HL-60 (cell line): ENCODE measurements around the gene ROR2.

ENCODE experiments used
- DNase-seq, 2 experiments: peaks; one replicate each; pipeline ENCODE4 v3.0.0-alpha.2; 2010 to 2020; ENCODE audit warnings: low read depth in 1 of 2, low spot score in 1 of 2
- H3K27ac ChIP-seq: fragments of 250-450 bp; sonication (Bioruptor Pico); replicated peaks from 2 replicates; pipeline ENCODE4 v1.5.1; 2020; ENCODE audit warnings: mild to moderate bottlenecking, moderate library complexity
- H3K27me3 ChIP-seq: fragments of 250-450 bp; sonication (Bioruptor Pico); 2 replicates; pipeline ENCODE4 v1.5.1; 2021; ENCODE audit warnings: mild to moderate bottlenecking, moderate library complexity; ENCODE audit not compliant: insufficient read depth, poor library complexity, severe bottlenecking
- H3K4me3 ChIP-seq: replicated peaks from 2 replicates; pipeline ENCODE4 v1.5.1; 2011; ENCODE audit warnings: mild to moderate bottlenecking, control low read depth, low read length; ENCODE audit not compliant: insufficient read depth
- CTCF ChIP-seq: IDR thresholded peaks from one replicate; pipeline ENCODE4 v1.5.1; 2011; ENCODE audit warnings: low read length, control low read depth, inconsistent platforms; ENCODE audit not compliant: insufficient read depth
- GABPA ChIP-seq: IDR thresholded peaks from 2 replicates; pipeline ENCODE4 v1.6.1; 2012; ENCODE audit warnings: low read depth
- POLR2AphosphoS5 ChIP-seq: IDR thresholded peaks from 2 replicates; pipeline ENCODE4 v1.6.1; 2012; ENCODE audit warnings: low read depth
- REST ChIP-seq: IDR thresholded peaks from 2 replicates; pipeline ENCODE4 v1.6.1; 2012; ENCODE audit warnings: low read depth; ENCODE audit not compliant: insufficient replicate concordance
- SPI1 ChIP-seq: IDR thresholded peaks from 2 replicates; pipeline ENCODE4 v1.6.1; 2012; ENCODE audit warnings: low read depth, mild to moderate bottlenecking, borderline replicate concordance

Gene ROR2

GRCh38 chr9:91972076-91972626 lies 22.1 kb upstream of the ROR2 start:
- H3K4me3 ChIP-seq: no peak overlapping the region
- H3K27ac ChIP-seq: no peak overlapping the region
- H3K27me3 ChIP-seq: no peaks in the 10 kb centered on the region
- DNase-seq: no peak
- no peak for TF ChIP-seq POLR2AphosphoS5
- TF ChIP-seq REST: no peak
- no peak for TF ChIP-seq CTCF
- no peak for TF ChIP-seq GABPA
- TF ChIP-seq SPI1: no peak

GRCh38 chr9:91967259-91967658 lies 17.2 kb upstream of the ROR2 start:
- DNase-seq: no peak
- H3K27ac ChIP-seq: no peak overlapping the region
- no peaks in the 10 kb centered on the region for H3K27me3 ChIP-seq
- H3K4me3 ChIP-seq: no peak overlapping the region
- no peak for TF ChIP-seq GABPA
- TF ChIP-seq POLR2AphosphoS5: no peak
- no peak for TF ChIP-seq SPI1
- no peak for TF ChIP-seq REST
- no peak for TF ChIP-seq CTCF

DNA sequence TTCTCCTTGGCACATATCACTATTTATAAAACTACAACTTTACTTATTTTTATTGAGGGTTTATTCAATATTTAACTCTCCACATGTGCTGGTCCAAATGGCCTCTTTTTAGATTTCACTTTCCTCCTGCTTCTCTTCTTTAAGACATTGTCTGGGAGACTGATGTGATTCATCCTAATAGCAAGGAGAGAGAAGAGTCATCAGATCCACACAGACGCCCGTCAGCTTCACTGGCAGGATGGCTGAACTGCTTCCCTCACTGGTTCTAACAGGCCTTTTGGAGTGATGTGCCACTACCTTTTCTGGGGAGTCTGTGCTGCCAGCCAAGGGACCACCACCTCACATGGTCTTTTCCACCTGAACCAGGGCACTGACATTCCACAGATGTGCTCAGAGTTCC lies 16.5 kb upstream of the ROR2 start:
- no peaks in the 10 kb centered on the region for H3K27me3 ChIP-seq
- no peak for DNase-seq
- TF ChIP-seq SPI1 (no peak), REST (no peak), CTCF (no peak), POLR2AphosphoS5 (no peak), GABPA (no peak)

More for the DNA sequence above, 16.5 kb upstream of the ROR2 start:
- no peak overlapping the region for H3K4me3 ChIP-seq
- H3K27ac ChIP-seq: no peak overlapping the region
